ENCODE results near the gene PROB1. TPM values are rescaled to one million over a fixed set of nuclear protein-coding genes. Genes with fewer than 3 reads are reported as not detected.

PROB1 gene
- polyA plus RNA-seq, 1 donor from 2014 or later = 0.74 TPM

- TF ChIP-seq RAD21 (conservative IDR thresholded peaks at IDR 0.05) (no peak), MXI1 (conservative IDR thresholded peaks at IDR 0.05; ENCODE audit: poor library complexity, severe bottlenecking) (no peak), POLR2AphosphoS5 (IDR thresholded peaks at IDR 0.05) (no peak), EP300 (conservative IDR thresholded peaks at IDR 0.05; ENCODE audit: poor library complexity, severe bottlenecking) (no peak), CTCF (IDR thresholded peaks at IDR 0.05; ENCODE audit: poor library complexity, severe bottlenecking) (no peak), REST (IDR thresholded peaks at IDR 0.05; ENCODE audit: borderline replicate concordance) (no peak)
- Histone ChIP-seq H3K9me3 (ENCODE audit: low read length) (no peaks in the 10 kb centered on the region), H3K4me2 (ENCODE audit: low read length) (no peak overlapping the region), H2AFZ (ENCODE audit: low read depth, low read length) (no peak overlapping the region), H3K9me2 (ENCODE audit: insufficient read depth, low read length) (no peaks in the 10 kb centered on the region), H3K9ac (ENCODE audit: low read length) (no peak overlapping the region), H3K79me2 (replicated peaks; ENCODE audit: insufficient read depth, low read length) (no peaks in the 10 kb centered on the region), H3K27me3 (ENCODE audit: insufficient read depth, low read depth, low read length) (no peaks in the 10 kb centered on the region), H3K4me3 (ENCODE audit: low read length) (no peak overlapping the region), H3K36me3 (ENCODE audit: insufficient read depth, low read length) (no peaks in the 10 kb centered on the region), H3F3A (ENCODE audit: insufficient read depth, low read length, poor library complexity, severe bottlenecking) (no peaks in the 10 kb centered on the region), H4K20me1 (ENCODE audit: insufficient read depth) (no peaks in the 10 kb centered on the region), H3K27ac (ENCODE audit: low read length) (no peak overlapping the region)
These were observed 15.1 kb downstream of the PROB1 start for GRCh38 chr5:139379626-139380449.

GRCh38 chr5:139378941-139379361 lies 16.0 kb downstream of the PROB1 start:
- H3F3A ChIP-seq (ENCODE audit: insufficient read depth, low read length, poor library complexity, severe bottlenecking) = no peaks in the 10 kb centered on the region
- no peak overlapping the region for H2AFZ ChIP-seq (ENCODE audit: low read depth, low read length)
- no peaks in the 10 kb centered on the region for H3K9me2 ChIP-seq (ENCODE audit: insufficient read depth, low read length)
- no peak overlapping the region for H3K27ac ChIP-seq (ENCODE audit: low read length)
- no peaks in the 10 kb centered on the region for H3K79me2 ChIP-seq (replicated peaks; ENCODE audit: insufficient read depth, low read length)
- TF ChIP-seq CTCF (IDR thresholded peaks at IDR 0.05; ENCODE audit: poor library complexity, severe bottlenecking) = no peak
- H3K9ac ChIP-seq (ENCODE audit: low read length) = no peak overlapping the region
- H3K4me3 ChIP-seq (ENCODE audit: low read length) = no peak overlapping the region
- H4K20me1 ChIP-seq (ENCODE audit: insufficient read depth) = no peaks in the 10 kb centered on the region
- H3K27me3 ChIP-seq (ENCODE audit: insufficient read depth, low read depth, low read length) = no peaks in the 10 kb centered on the region
- no peak overlapping the region for H3K4me2 ChIP-seq (ENCODE audit: low read length)
- H3K9me3 ChIP-seq (ENCODE audit: low read length) = no peaks in the 10 kb centered on the region
- no peaks in the 10 kb centered on the region for H3K36me3 ChIP-seq (ENCODE audit: insufficient read depth, low read length)
